ENCODE data around the gene CLCA2. TPM values are rescaled to one million over a fixed set of nuclear protein-coding genes. Genes with fewer than 3 reads are reported as not detected.
"Not testable (repeated sequence)": the region's sequence is repeated elsewhere in the genome, so short reads cannot be mapped to it uniquely, and the experiment has no call there.

The CLCA2 gene
- total RNA-seq, 1 experiment from 2014 or later, result not detected

DNA sequence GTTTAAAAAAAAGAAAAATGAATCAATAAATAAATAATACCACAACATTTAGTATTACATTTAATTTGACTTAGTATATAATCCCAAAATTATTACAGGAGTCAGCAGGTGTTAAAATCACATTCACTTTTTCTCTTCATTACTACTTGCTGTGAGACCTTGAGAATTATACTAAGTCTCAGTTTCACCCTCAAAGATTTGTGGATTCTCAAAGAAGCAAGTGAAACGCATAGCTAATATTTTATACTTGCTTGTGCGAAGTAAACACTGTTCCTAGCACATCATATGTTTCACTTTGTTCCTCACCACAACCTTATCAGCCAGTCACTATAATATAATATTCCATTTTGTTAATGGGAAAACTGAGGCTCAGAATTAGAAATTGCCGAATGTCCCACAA lies 48.8 kb downstream of the CLCA2 start:
- Histone ChIP-seq H3K27me3 (ENCODE audit: control insufficient read depth, insufficient read depth, low read length) (no peaks in the 10 kb centered on the region), H3K4me3 (ENCODE audit: insufficient read depth, low read depth, low read length) (no peak overlapping the region), H3K36me3 (replicated peaks; ENCODE audit: control insufficient read depth, insufficient read depth, low read length) (no peaks in the 10 kb centered on the region)
- no peak for DNase-seq

DNA sequence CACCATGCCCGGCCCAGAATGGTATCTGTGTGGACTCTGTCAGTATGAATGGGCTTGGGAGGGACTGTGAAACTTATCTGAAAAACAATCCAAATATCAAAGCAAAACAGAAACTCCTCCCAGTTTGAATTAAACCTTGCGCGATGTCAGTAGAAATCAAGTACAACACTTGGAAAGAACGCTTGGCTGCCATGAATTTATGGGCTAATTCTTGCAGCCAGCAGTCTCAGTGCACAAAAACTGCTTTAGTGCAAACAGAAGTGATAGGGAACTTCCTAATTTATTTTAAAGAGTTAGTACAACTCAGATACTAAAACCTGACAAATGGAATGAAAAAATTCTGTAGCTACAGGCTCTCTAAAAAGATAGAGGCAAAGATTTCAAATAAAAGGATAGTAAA lies 53.3 kb downstream of the CLCA2 start:
- Histone ChIP-seq H3K36me3 (replicated peaks; ENCODE audit: control insufficient read depth, insufficient read depth, low read length) (no peaks in the 10 kb centered on the region), H3K27me3 (ENCODE audit: control insufficient read depth, insufficient read depth, low read length) (no peaks in the 10 kb centered on the region), H3K4me3 (ENCODE audit: insufficient read depth, low read depth, low read length) (no peak overlapping the region)
- DNase-seq, result no peak

DNA sequence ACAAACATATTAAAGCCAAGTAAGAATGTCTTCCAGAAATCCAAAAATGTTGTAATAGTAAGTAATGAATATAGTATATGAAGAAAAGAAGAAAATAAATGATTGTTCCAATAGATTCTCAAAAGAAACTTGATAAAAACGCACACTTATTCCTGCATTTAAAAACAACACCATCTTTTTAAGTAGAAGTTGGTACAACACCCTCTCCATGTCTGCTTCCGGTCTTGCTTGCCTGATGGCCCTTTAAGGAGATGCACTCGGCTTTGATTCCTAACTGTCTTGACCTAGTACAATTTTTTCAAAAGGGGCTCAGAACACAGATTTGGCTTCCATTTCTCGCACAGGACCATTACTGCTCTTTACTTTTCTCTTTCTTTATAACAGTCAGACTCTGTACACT lies 53.7 kb downstream of the CLCA2 start:
- DNase-seq, result no peak
- Histone ChIP-seq H3K4me3 (ENCODE audit: insufficient read depth, low read depth, low read length) (no peak overlapping the region), H3K27me3 (ENCODE audit: control insufficient read depth, insufficient read depth, low read length) (no peaks in the 10 kb centered on the region), H3K36me3 (replicated peaks; ENCODE audit: control insufficient read depth, insufficient read depth, low read length) (no peaks in the 10 kb centered on the region)

GRCh38 chr1:86478416-86479156 lies 54.6 kb downstream of the CLCA2 start:
- H3K36me3 ChIP-seq (replicated peaks; ENCODE audit: control insufficient read depth, insufficient read depth, low read length), result no peaks in the 10 kb centered on the region
- H3K4me3 ChIP-seq (ENCODE audit: insufficient read depth, low read depth, low read length), result no peak overlapping the region

DNA sequence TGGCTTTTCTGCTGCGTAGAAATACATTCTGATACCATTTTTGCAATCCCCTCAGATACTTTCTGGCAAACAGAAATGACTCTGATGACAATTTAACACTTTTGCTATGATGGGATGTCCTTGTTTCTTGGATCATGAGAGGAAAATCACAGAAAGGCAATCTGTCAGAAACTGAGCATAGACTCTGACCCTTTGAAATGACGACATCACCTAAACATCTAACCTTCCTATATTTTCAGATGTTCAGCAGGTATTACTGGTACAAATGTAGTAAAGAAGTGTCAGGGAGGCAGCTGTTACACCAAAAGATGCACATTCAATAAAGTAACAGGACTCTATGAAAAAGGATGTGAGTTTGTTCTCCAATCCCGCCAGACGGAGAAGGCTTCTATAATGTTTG lies 58.0 kb downstream of the CLCA2 start:
- no peaks in the 10 kb centered on the region for H3K36me3 ChIP-seq (replicated peaks; ENCODE audit: control insufficient read depth, insufficient read depth, low read length)
- no peak overlapping the region for H3K4me3 ChIP-seq (ENCODE audit: insufficient read depth, low read depth, low read length)
- H3K27me3 ChIP-seq (ENCODE audit: control insufficient read depth, insufficient read depth, low read length), result no peaks in the 10 kb centered on the region
- no peak for DNase-seq

More at GRCh38 chr1:86478416-86479156, 54.6 kb downstream of the CLCA2 start:
- no peak for DNase-seq
- H3K27me3 ChIP-seq (ENCODE audit: control insufficient read depth, insufficient read depth, low read length), result no peaks in the 10 kb centered on the region

- no peak for DNase-seq
- Histone ChIP-seq H3K4me3 (ENCODE audit: insufficient read depth, low read depth, low read length) (no peak overlapping the region), H3K27me3 (ENCODE audit: control insufficient read depth, insufficient read depth, low read length) (no peaks in the 10 kb centered on the region), H3K36me3 (replicated peaks; ENCODE audit: control insufficient read depth, insufficient read depth, low read length) (no peaks in the 10 kb centered on the region)
These were observed 63.3 kb downstream of the CLCA2 start for GRCh38 chr1:86487131-86487810.

DNA sequence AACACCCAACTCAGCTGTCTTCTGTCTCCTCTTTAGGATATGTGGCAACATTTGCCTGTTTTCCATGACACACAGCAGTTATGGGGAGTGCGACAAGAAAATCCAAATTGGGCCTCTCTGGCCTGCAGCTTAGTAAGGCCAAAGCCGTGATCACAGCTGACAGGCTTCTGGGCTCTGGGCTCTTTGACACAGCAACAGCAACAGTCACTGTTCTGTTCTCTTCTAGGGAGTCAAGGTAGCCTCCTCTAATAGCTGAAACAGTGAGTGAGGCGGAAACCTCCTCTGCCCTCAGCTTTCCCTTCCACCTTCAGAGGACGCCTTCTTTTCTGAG lies 63.8 kb downstream of the CLCA2 start:
- no peaks in the 10 kb centered on the region for H3K36me3 ChIP-seq (replicated peaks; ENCODE audit: control insufficient read depth, insufficient read depth, low read length)
- no peaks in the 10 kb centered on the region for H3K27me3 ChIP-seq (ENCODE audit: control insufficient read depth, insufficient read depth, low read length)
- no peak overlapping the region for H3K4me3 ChIP-seq (ENCODE audit: insufficient read depth, low read depth, low read length)
- DNase-seq, result no peak

- no peak for DNase-seq
- Histone ChIP-seq H3K27me3 (ENCODE audit: control insufficient read depth, insufficient read depth, low read length) (no peaks in the 10 kb centered on the region), H3K36me3 (replicated peaks; ENCODE audit: control insufficient read depth, insufficient read depth, low read length) (no peaks in the 10 kb centered on the region), H3K4me3 (ENCODE audit: insufficient read depth, low read depth, low read length) (no peak overlapping the region)
These were observed 65.4 kb downstream of the CLCA2 start for GRCh38 chr1:86489242-86489878.

DNA sequence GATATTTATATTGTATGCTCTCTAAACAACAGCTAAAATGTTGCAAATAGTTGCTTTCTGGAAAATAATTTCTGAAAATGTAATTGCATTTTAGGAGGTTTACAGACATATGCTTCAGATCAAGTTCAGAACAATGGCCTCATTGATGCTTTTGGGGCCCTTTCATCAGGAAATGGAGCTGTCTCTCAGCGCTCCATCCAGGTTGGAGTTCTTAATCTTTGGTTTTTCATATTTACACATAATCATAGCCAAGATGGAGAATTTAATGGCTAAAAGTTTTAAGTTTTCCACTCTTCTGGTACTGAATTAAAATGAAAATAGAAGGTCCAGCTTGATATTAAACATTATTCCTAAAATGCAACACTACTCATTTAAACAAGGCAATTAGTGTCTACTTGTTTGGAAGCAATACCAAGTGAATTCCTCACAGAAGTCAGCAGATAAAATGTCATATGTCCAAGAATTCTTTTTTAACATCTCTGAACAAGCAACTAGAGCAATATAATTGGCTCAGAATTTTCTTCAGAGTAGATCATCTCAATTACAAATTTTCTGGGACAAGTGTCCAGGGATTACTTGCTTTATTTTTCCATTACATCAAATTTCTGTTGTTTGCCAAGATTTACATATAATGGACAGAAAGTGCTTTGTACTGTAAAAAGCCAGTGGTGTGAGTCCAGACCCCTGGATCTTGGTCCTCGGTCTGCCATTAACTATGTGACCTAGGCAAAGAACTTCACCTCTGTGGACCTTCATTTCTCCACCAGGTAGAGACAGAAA lies 67.4 kb downstream of the CLCA2 start:
- Histone ChIP-seq H3K36me3 (replicated peaks; ENCODE audit: control insufficient read depth, insufficient read depth, low read length) (no peaks in the 10 kb centered on the region), H3K4me3 (ENCODE audit: insufficient read depth, low read depth, low read length) (no peak overlapping the region), H3K27me3 (ENCODE audit: control insufficient read depth, insufficient read depth, low read length) (no peaks in the 10 kb centered on the region)
- DNase-seq, result no peak

DNA sequence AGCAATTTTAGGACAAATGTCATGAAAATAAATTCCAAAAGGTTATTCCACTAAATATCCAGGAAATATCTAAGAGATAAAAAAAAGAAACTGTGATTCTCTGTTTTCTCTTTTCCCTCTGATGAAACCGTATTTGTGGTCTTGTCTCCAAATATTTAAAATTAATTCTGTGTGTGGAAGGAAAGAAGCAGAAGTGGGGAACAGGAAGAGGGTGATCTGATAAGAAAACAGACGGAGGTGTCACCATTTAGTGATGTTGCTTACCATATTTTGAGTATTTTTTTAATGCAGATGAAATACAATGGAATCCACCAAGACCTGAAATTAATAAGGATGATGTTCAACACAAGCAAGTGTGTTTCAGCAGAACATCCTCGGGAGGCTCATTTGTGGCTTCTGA lies 74.3 kb downstream of the CLCA2 start:
- Histone ChIP-seq H3K27me3 (ENCODE audit: control insufficient read depth, insufficient read depth, low read length) (no peaks in the 10 kb centered on the region), H3K36me3 (replicated peaks; ENCODE audit: control insufficient read depth, insufficient read depth, low read length) (no peaks in the 10 kb centered on the region), H3K4me3 (ENCODE audit: insufficient read depth, low read depth, low read length) (no peak overlapping the region)
- no peak for DNase-seq

DNA sequence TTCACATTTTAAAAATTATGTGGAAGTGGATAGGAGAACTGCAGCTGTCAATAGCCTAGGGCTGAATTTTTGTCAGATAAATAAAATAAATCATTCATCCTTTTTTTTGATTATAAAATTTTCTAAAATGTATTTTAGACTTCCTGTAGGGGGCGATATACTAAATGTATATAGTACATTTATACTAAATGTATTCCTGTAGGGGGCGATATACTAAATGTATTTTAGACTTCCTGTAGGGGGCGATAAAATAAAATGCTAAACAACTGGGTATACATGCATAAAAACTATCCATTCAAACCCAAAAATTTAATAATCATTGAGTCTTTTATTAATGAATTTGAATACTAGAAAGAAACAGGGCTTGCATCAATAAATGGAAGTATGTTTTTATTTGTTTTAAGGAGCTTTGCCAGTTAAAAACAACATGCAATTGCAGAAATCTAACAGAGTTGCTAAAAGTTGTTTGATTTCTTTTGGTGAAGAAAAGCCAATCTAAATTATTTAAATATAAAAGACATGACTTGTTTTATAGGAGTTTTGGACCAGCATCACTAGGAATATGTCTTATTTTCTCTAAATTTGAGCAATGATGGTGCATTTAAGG lies 76.1 kb downstream of the CLCA2 start:
- DNase-seq, result no peak
- Histone ChIP-seq H3K36me3 (replicated peaks; ENCODE audit: control insufficient read depth, insufficient read depth, low read length) (no peaks in the 10 kb centered on the region), H3K27me3 (ENCODE audit: control insufficient read depth, insufficient read depth, low read length) (no peaks in the 10 kb centered on the region), H3K4me3 (ENCODE audit: insufficient read depth, low read depth, low read length) (no peak overlapping the region)

GRCh38 chr1:86500714-86501113 lies 76.7 kb downstream of the CLCA2 start:
- H3K4me3 ChIP-seq (ENCODE audit: insufficient read depth, low read depth, low read length), result no peak overlapping the region
- no peak for DNase-seq
- H3K27me3 ChIP-seq (ENCODE audit: control insufficient read depth, insufficient read depth, low read length), result no peaks in the 10 kb centered on the region
- H3K36me3 ChIP-seq (replicated peaks; ENCODE audit: control insufficient read depth, insufficient read depth, low read length), result no peaks in the 10 kb centered on the region

DNA sequence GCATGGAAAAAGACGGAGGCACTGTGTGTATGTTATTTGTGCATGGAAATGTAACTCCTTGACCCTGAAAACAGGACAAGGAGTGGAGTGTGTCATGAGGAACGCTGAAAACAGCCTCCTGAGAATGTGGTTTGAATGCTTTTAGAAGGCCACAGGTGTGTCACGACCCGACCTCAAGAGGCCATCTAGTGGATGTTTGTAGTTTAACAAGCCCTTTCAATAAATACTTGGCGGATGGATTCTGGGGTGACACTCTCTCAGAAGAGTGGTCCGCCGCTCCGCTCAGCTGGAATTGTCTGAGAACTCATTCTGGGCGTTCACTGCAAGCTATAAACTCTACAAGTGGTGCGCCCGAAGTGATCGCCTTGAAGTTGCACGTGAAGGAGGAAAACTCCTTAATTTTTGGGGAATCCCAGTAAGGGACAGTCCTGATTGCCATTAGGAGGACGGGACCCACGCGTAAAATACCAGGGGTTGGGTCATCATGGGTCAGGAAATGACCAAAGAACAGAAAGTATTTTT lies 78.2 kb downstream of the CLCA2 start:
- not testable (repeated sequence) for H3K27me3 ChIP-seq (ENCODE audit: control insufficient read depth, insufficient read depth, low read length); H3K36me3 ChIP-seq (replicated peaks; ENCODE audit: control insufficient read depth, insufficient read depth, low read length)
- peak overlapping the region; percentile 36 for H3K4me3 ChIP-seq (ENCODE audit: insufficient read depth, low read depth, low read length)
- peak; percentile 14 for DNase-seq

- no peaks in the 10 kb centered on the region for H3K36me3 ChIP-seq (replicated peaks; ENCODE audit: control insufficient read depth, insufficient read depth, low read length)
- peak; percentile 16 for DNase-seq
- peak overlapping the region; percentile 36 for H3K4me3 ChIP-seq (ENCODE audit: insufficient read depth, low read depth, low read length)
- H3K27me3 ChIP-seq (ENCODE audit: control insufficient read depth, insufficient read depth, low read length), result no peaks in the 10 kb centered on the region
These were observed 78.9 kb downstream of the CLCA2 start for GRCh38 chr1:86502721-86503405.
